Measurements from ENCODE around the gene CCDC91.

GRCh38 chr12:28144059-28144458 is 46.2 kb upstream of the CCDC91 start:
- TF ChIP-seq ZNF425 (CRISPR knock-in tag; conservative IDR thresholded peaks at IDR 0.05) (no peak), ELF4 (CRISPR knock-in tag; IDR thresholded peaks at IDR 0.05; ENCODE audit: low read depth) (no peak)
